IMR-90 (cell line): ENCODE data around the gene CHRM5. TPM values are rescaled to one million over a fixed set of nuclear protein-coding genes. Genes with fewer than 3 reads are reported as not detected.

ENCODE experiments used
- ATAC-seq: fragments of 200-7000 bp; cut with Tn5 transposase; 2 replicates; pipeline ENCODE4 v1.9.1; 2020; ENCODE audit warnings: low read depth, mild to moderate bottlenecking, moderate library complexity
- BruUV-seq: library from RNA; stranded (reverse); fragments of 400-500 nt; replicated peaks from 2 replicates; lab custom pipeline; 2021; lab: Mats Ljungman, UMichigan
- CTCF ChIA-PET: fragments of 300-600 bp; formaldehyde crosslinking; extraction: SDS; loops from one replicate; lab custom pipeline; 2021; ENCODE audit warnings: antibody characterized with exemption; lab: Yijun Ruan, JAX
- POLR2A ChIA-PET: fragments of 300-600 bp; sonication (Branson Sonifier 250); formaldehyde crosslinking; loops from one replicate; lab custom pipeline; 2022; ENCODE audit warnings: antibody characterized with exemption; ENCODE audit not compliant: unreplicated experiment; lab: Charles Lee
- DNase-seq: peaks from one replicate; pipeline ENCODE4 v3.0.0; 2013
- H2AFZ ChIP-seq: replicated peaks from 2 replicates; pipeline ENCODE3; 2013; ENCODE audit warnings: low read length, mild to moderate bottlenecking; ENCODE audit not compliant: poor library complexity
- H2AK5ac ChIP-seq: 2 replicates; pipeline ENCODE4 v1.6.1; 2013; ENCODE audit warnings: low read depth, low read length, inconsistent platforms
- H2AK9ac ChIP-seq: replicated peaks from 2 replicates; pipeline ENCODE3; 2013; ENCODE audit warnings: mild to moderate bottlenecking, low read depth, low read length, moderate library complexity; ENCODE audit not compliant: poor library complexity
- H2BK120ac ChIP-seq: 2 replicates; pipeline ENCODE4 v1.6.1; 2013; ENCODE audit warnings: low read depth, low read length, inconsistent platforms
- H2BK15ac ChIP-seq: 3 replicates; pipeline ENCODE4 v1.6.1; 2013; ENCODE audit warnings: low read depth, low read length, inconsistent platforms
- H2BK20ac ChIP-seq: 2 replicates; pipeline ENCODE4 v1.6.1; 2013; ENCODE audit warnings: low read depth, mild to moderate bottlenecking, inconsistent platforms, low read length, moderate library complexity
- H2BK5ac ChIP-seq: 2 replicates; pipeline ENCODE4 v1.6.1; 2013; ENCODE audit warnings: mild to moderate bottlenecking, low read depth, low read length, inconsistent platforms; ENCODE audit not compliant: poor library complexity, severe bottlenecking
- H3K14ac ChIP-seq: replicated peaks from 2 replicates; pipeline ENCODE4 v1.6.1; 2013; ENCODE audit warnings: low read depth, low read length, inconsistent platforms
- H3K18ac ChIP-seq: 2 replicates; pipeline ENCODE4 v1.6.1; 2013; ENCODE audit warnings: low read depth, low read length, control low read depth
- H3K23ac ChIP-seq: 2 replicates; pipeline ENCODE4 v1.6.1; 2013; ENCODE audit warnings: low read depth, low read length, inconsistent platforms
- H3K27ac ChIP-seq: 2 replicates; pipeline ENCODE4 v1.5.1; 2013; ENCODE audit warnings: mild to moderate bottlenecking, control low read depth, low read length; ENCODE audit not compliant: insufficient read depth
- H3K27me3 ChIP-seq: 2 replicates; pipeline ENCODE4 v1.6.1; 2013; ENCODE audit warnings: low read length; ENCODE audit not compliant: control insufficient read depth, insufficient read depth
- H3K36me3 ChIP-seq: 2 replicates; pipeline ENCODE4 v1.6.1; 2013; ENCODE audit warnings: low read length, mixed read lengths; ENCODE audit not compliant: control insufficient read depth, insufficient read depth
- H3K4ac ChIP-seq: 2 replicates; pipeline ENCODE4 v1.6.1; 2013; ENCODE audit warnings: low read depth, low read length, inconsistent platforms
- H3K4me1 ChIP-seq: 2 replicates; pipeline ENCODE4 v1.6.1; 2013; ENCODE audit warnings: low read length, mixed read lengths; ENCODE audit not compliant: control insufficient read depth, insufficient read depth
- H3K4me2 ChIP-seq: 2 replicates; pipeline ENCODE4 v1.6.1; 2013; ENCODE audit warnings: low read depth, mild to moderate bottlenecking, control low read depth, low read length, moderate library complexity
- H3K4me3 ChIP-seq: 2 replicates; pipeline ENCODE4 v1.5.1; 2013; ENCODE audit warnings: low read depth, mild to moderate bottlenecking, control low read depth, low read length, moderate library complexity; ENCODE audit not compliant: insufficient read depth
- H3K56ac ChIP-seq: 2 replicates; pipeline ENCODE4 v1.6.1; 2013; ENCODE audit warnings: low read length, inconsistent platforms; ENCODE audit not compliant: insufficient read depth; ENCODE audit errors: extremely low read depth
- H3K79me1 ChIP-seq, 2 experiments: 2 replicates each; pipeline ENCODE4 v1.6.1; 2013; ENCODE audit warnings: low read length in 2 of 2, inconsistent platforms in 1 of 2, low read depth in 1 of 2
- H3K9ac ChIP-seq: 2 replicates; pipeline ENCODE4 v1.6.1; 2013; ENCODE audit warnings: low read depth, low read length, control low read depth
- H3K9me1 ChIP-seq: 2 replicates; pipeline ENCODE4 v1.6.1; 2013; ENCODE audit warnings: low read length, inconsistent platforms; ENCODE audit not compliant: insufficient read depth
- H3K9me3 ChIP-seq: 2 replicates; pipeline ENCODE4 v1.6.1; 2013; ENCODE audit warnings: low read length; ENCODE audit not compliant: control insufficient read depth, insufficient read depth
- H4K20me1 ChIP-seq: 2 replicates; pipeline ENCODE4 v1.6.1; 2013; ENCODE audit warnings: low read length, inconsistent platforms; ENCODE audit not compliant: insufficient read depth
- H4K5ac ChIP-seq: 2 replicates; pipeline ENCODE4 v1.6.1; 2013; ENCODE audit warnings: mild to moderate bottlenecking, low read depth, low read length, control low read depth
- H4K8ac ChIP-seq, 2 experiments: 2 replicates each; pipeline ENCODE4 v1.6.1; 2013; ENCODE audit warnings: low read depth in 2 of 2, low read length in 2 of 2, control low read depth in 1 of 2, inconsistent platforms in 1 of 2
- H4K91ac ChIP-seq: 2 replicates; pipeline ENCODE4 v1.6.1; 2013; ENCODE audit warnings: low read depth, low read length, inconsistent platforms; ENCODE audit not compliant: insufficient read depth
- CHD1 ChIP-seq: IDR thresholded peaks from 2 replicates; pipeline ENCODE4 v1.6.1; 2012; ENCODE audit warnings: low read depth, low read length, improper control_type of control experiment
- MAFK ChIP-seq: IDR thresholded peaks from 2 replicates; pipeline ENCODE4 v1.6.1; 2012; ENCODE audit warnings: low read depth, low read length, improper control_type of control experiment
- POLR2A ChIP-seq: IDR thresholded peaks from 2 replicates; pipeline ENCODE4 v1.6.1; 2012; ENCODE audit warnings: mild to moderate bottlenecking, low read depth, low read length
- RAD21 ChIP-seq: IDR thresholded peaks from 2 replicates; pipeline ENCODE4 v1.6.1; 2012; ENCODE audit warnings: low read length, improper control_type of control experiment
- WGBS, 2 experiments: methylation state at CpG; one replicate each; pipeline versions ENCODE4 v1.1.5 to v1.1.7; 2013; ENCODE audit warnings: missing lambda C conversion rate in 2 of 2; ENCODE audit not compliant: insufficient read length in 1 of 2; ENCODE audit errors: extremely low coverage in 2 of 2; 5-methylcytosine and 5-hydroxymethylcytosine counted together
- dilution Hi-C: fragments of 300-500 bp; cut with HindIII; formaldehyde crosslinking; loops from one replicate; pipeline ENCODE4 v1.14.3; 2018; ENCODE audit warnings: low sequenced_read_pairs; ENCODE audit not compliant: unreplicated experiment
- in situ Hi-C: fragments of 300-500 bp; cut with MboI; formaldehyde crosslinking; loops from 3 replicates; pipeline ENCODE4 v1.14.3; 2019; ENCODE audit warnings: low sequenced_read_pairs, inconsistent platforms, mixed read lengths
- intact Hi-C: fragments of 100-400 bp; cut with micrococcal nuclease; formaldehyde crosslinking; loops from 2 replicates; pipeline ENCODE4 v1.10.0; 2022
- polyA plus RNA-seq, 3 experiments: library from polyadenylated mRNA; depleted of rRNA; stranded (reverse); fragments of >200 nt; gene quantifications; 2 replicates each; pipeline ENCODE4 v1.2.3, GENCODE V29; 2012; ENCODE audit warnings: low replicate concordance in 1 of 3
- total RNA-seq: library from RNA; depleted of rRNA; stranded (reverse); fragments of >200 nt; gene quantifications from 2 replicates; pipeline ENCODE4 v1.2.3, GENCODE V29; 2012

The CHRM5 gene
- total and polyA plus RNA-seq, 2 of the 4 experiments (the other 2 are of a cell fraction): under 0.01 to 0.03 TPM

DNA sequence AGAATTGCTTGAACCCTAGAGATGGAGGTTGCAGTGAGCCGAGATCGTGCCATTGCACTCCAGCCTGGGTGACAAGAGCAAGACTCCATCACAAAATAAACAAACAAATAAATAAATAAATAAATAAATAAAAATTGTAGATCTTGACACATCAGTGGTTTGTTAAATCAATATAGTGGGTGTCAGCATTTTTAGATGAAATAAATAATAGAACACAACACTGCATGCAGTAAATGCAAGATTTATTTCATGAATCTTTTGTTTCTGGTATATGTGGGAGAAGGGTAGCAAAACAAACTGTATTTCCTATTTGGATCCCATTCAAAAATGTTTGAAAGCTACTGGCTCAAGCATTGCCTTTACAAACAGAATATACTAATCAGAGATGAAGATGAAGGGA, 35.6 kb upstream of the CHRM5 start:
- Histone ChIP-seq H2AK9ac (no peak overlapping the region), H3K79me1 (peaks cover 0 to 5% of the 10 kb centered on the region in 2 experiments; a peak in 1 of 4 replicates), H3K56ac (no peak overlapping the region), H3K27me3 (no peaks in the 10 kb centered on the region), H3K9me3 (no peaks in the 10 kb centered on the region), H2BK120ac (no peak overlapping the region), H3K27ac (no peak overlapping the region), H3K9ac (no peak overlapping the region), H3K4me1 (no peaks in the 10 kb centered on the region), H2BK15ac (no peak overlapping the region), H2AK5ac (no peak overlapping the region), H3K23ac (no peak overlapping the region), H3K14ac (no peak overlapping the region), H4K20me1 (no peaks in the 10 kb centered on the region), H4K91ac (no peak overlapping the region), H4K5ac (no peak overlapping the region), H3K36me3 (no peaks in the 10 kb centered on the region), H3K4me2 (no peak overlapping the region), H3K4ac (no peak overlapping the region), H2BK5ac (no peak overlapping the region), H3K18ac (no peak overlapping the region), H4K8ac (no peak overlapping the region), H2AFZ (no peak overlapping the region), H2BK20ac (no peak overlapping the region), H3K9me1 (no peaks in the 10 kb centered on the region), H3K4me3 (no peak overlapping the region)
- no CpG with 5 or more reads among the region's 2 CpGs for whole genome bisulfite sequencing, 2 experiments
- DNase-seq (no peak), ATAC-seq (no peak)
- TF ChIP-seq RAD21 (no peak), POLR2A (no peak), CHD1 (no peak), MAFK (peak; percentile 70)
- ChIA-PET CTCF (no interaction called here), POLR2A (no interaction called here)
- dilution Hi-C loops (no loop called here), intact Hi-C loops (no loop called here), in situ Hi-C loops (no loop called here)
- BruUV-seq: no TSS peak
